Fibroblast of skin of scalp (primary cell): ENCODE results near the gene CRX.
"Not testable (repeated sequence)": the region's sequence is repeated elsewhere in the genome, so short reads cannot be mapped to it uniquely, and the experiment has no call there.

Experiments used
- DNase-seq: peaks from one replicate; pipeline ENCODE4 v3.0.0-alpha.2; 2013

CRX gene

DNA sequence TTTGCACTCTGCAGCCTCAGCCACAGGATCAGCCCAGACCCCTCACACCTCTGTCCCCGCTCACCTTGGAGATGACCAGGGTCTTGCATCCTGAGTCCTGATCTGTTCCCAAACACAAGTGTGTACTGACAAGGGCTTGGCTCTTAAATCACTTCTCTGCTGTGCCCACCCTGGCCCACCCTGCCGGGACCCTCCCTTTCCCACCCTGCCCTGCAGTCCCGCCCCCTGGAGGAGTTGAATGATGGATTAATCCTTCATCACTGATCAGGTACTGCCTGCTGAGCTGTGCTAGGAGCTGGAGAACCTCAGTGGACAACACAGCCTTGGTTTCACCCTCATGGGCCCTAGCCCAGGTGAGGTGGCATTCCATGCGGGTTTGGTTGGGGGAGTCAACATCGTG is 17.3 kb upstream of the CRX start, which contains the start of gene TPRX1:
Gene TPRX1, minus strand, starts transcription at position 101 of the 400 bp plus-strand sequence. Its CDS starts 12 bp downstream, at position 89.
- not testable (repeated sequence) for DNase-seq

DNA sequence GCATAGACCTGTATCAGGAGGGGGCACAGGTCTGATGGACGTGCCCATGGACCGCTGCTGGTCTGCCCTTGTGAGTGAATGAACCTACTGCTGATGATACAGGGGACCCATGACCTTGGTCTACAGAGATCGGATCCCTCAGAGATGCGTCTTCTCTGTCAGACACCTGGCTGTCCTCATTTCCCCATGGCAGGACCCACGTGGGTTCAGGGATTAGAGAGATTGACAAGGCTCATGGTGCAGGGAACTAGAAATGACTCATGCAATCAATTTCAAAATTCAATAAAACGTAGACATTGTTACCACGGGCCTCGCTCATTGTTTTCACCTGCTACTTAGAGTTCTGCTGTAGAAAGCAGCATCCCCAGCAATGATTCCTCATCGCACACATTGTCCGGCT is 16.4 kb upstream of the CRX start:
- no peak for DNase-seq

GRCh38 chr19:47806435-47806834 is 15.3 kb upstream of the CRX start:
- DNase-seq: no peak

DNA sequence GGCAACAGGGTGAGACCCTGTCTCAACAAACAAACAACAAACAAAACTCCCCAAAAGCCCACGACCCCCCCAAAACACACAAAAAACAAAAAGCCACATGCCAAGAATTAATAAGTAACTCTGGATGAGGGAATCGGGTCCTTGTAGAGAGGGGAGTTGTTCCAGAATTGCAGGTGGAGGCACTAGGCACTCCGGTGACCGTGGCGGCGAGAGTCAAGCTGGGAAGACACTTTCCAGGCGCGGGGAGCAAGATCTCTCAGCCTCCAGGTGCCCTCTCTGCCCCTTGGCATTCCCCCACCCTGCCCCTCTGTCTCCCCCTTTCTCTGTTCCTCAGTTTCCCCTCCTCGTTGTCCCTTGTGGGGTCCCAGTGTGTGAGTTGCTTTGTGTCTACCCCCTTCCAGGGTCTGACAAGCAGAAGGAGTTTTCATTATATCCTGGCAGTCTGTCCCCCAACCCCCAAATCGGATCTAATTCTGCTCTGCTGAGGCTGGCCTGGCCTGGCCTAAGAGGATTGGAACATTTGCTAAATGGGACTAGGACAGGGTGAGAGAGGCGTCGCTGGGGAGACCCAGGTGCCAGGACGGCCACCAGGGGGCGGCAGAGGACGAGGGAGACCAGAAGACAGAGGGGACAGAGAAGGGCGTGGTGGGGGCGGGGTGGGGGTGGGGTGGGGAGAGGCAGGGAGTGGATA is 8.3 kb upstream of the CRX start:
- peak; percentile 59 for DNase-seq

DNA sequence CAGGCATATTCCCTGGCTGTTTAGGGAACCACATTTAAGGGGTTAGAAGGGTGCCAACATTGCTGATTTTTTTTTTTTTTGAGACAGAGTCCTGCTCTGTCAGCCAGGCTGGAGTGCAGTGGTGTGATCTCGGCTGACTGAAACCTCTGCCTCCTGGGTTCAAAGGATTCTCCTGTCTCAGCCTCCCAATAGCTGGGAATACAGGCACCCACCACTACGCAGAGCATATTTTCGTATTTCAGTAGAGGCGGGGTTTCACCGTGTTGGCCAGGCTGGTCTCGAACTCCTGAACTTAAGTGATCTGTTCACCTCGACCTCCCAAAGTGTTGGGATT is 7.8 kb upstream of the CRX start:
- DNase-seq: no peak

GRCh38 chr19:47816270-47816669 is 5.5 kb upstream of the CRX start:
- DNase-seq: not testable (repeated sequence)

DNA sequence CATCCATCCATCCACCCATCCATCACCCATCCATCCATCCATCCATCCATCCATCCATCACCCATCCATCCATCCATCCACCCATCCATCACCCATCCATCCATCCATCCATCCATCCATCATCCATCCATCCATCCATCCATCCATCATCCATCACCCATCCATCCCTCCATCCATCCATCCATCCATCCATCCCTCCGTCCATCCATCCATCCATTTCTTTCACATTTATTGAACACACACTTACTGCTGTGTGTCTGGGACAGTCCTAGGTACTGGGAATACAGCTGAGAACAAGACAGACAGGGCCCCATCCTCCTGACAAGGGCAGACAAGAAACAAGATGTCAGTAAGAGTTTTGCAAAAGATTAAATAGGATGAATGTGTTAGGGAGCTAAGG is 3.5 kb upstream of the CRX start:
- DNase-seq: not testable (repeated sequence)

DNA sequence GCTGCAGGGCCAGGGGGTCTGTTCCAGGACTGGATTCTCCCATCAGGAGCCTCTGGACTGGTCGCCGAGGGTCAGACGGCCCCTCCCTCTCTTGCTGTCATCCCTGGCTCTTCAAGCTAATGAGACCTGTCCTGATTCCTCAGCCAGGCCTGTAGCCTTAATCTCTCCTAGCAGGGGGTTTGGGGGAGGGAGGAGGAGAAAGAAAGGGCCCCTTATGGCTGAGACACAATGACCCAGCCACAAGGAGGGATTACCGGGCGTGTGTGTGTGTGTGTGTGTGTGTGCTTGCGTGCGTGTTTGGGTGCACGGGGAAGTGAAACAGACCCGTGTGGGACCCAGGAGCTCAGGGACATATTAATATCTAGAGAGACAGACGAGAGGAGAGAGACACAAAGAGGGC is 1.9 kb upstream of the CRX start:
- no peak for DNase-seq

DNA sequence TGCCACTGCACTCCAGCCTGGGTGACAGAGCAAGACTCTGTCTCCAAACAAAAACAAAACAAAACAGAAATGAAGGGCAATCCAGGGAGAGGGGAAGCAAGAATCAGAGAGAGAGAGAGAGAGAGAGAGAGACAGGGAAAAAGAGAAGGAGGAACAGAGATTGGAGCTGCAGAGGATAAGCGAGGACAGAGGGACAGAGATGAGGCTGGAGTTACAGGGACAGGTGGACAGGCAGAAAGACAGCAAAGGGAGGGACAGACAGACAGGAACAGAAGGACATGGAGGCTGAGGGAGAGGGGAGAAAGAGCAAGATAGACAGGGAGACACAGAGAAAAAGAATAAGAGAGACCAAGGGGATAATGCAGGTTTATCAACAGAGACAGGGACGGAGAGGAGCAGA is 1.3 kb upstream of the CRX start:
- DNase-seq: no peak

- no peak for DNase-seq
Measured at GRCh38 chr19:47824396-47824795, 2.7 kb downstream of the CRX start.

DNA sequence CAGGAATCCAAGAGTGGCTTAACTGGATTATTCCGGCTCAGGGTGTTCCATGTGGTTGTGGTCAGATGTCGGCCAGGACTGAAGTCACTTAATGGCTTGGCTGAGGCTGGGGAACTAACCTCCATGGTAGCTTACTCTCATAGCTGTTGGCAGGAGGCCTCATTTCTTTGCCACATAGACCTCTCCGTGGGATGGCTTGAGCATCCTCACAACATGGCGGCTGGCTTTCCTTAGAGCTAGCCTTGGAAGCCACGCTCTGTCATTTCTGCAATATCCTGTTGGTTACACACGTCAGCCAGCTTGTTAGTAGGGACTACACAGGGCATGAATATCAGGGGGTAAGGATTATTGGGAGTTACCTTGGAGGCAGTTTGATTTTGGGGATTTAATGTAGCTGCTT is 5.1 kb downstream of the CRX start:
- DNase-seq: no peak

DNA sequence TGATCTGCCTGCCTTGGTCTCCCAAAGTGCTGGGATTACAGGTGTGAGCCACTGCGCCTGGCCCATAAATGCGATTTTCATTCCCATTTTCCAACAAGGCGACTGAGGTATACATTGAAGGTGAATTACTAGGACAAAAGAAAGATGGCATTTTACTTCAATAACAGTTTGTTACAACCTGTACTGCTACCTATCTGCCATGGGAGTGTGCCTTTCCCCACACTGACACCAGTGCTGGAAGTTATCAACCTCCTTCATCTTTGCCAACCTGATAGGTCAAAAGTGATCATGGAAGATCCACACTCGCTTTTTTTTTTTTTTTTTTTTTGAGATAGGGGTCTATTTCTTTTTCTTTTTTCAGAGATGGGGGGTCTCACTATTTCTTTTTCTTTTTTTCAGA is 11.0 kb downstream of the CRX start:
- no peak for DNase-seq

DNA sequence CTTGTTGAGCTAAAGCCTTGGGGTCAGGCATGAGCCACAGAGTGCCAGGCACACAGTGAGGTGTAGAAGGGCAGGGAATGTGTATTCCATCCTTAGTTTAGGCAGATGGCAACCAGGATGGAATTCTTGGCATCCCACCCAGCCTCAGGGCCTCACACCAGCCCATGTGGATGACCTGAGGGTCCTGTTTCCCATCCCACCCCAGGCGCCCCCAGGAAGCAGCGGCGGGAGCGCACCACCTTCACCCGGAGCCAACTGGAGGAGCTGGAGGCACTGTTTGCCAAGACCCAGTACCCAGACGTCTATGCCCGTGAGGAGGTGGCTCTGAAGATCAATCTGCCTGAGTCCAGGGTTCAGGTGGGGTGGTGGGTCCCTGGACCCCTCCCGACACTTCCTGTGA is 14.3 kb downstream of the CRX start:
- no peak for DNase-seq

- no peak for DNase-seq
Measured at GRCh38 chr19:47839411-47839810, 17.7 kb downstream of the CRX start.

DNA sequence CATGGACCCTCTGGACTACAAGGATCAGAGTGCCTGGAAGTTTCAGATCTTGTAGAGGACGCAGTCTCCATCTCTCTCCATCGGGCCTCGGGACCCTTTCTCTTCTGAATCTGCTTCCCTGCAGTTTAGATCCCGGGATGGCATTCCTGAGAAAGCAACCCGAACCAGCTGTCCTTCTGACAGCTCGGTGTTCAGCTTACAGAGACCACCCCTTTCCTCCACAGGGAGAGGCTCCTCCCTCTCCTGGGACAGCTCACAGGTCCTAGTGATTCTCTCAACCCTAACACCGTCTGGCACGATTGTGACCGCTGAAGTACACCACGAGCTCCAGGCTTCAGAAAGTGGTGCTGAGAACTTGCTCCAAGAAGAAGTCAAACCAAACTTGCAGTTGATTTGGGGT is 18.2 kb downstream of the CRX start:
- no peak for DNase-seq

- no peak for DNase-seq
Measured at GRCh38 chr19:47842941-47843340, 21.2 kb downstream of the CRX start.

- no peak for DNase-seq
Measured at GRCh38 chr19:47848425-47848822, 26.7 kb downstream of the CRX start.

- DNase-seq: no peak
Measured at GRCh38 chr19:47848823-47849473, 27.2 kb downstream of the CRX start.

DNA sequence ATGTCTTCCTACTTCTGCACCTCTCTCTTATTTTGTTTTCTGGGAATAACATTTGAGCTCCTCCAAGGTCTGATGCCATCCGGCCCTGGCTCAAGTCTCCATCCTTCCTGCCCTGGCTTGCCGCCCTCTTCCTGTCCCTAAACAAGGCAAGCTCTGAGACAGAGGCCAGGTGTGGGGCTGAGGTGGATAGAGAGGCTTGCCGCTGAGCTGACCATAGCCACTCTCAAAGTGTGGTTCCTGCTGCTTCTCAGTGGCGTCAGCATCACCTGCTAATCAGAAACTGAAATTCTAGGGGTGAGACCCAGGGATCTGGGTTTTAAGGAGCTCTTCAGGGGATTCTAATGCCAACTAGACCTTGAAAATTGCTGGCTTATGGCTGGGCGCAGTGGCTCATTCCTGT is 31.3 kb downstream of the CRX start:
- no peak for DNase-seq

GRCh38 chr19:47854459-47854858 is 32.7 kb downstream of the CRX start:
- DNase-seq: no peak

GRCh38 chr19:47858231-47858630 is 36.5 kb downstream of the CRX start:
- DNase-seq: not testable (repeated sequence)

GRCh38 chr19:47858646-47859285 is 37.0 kb downstream of the CRX start, which contains the start of gene TPRX2:
TSS of gene TPRX2 (plus strand) at chr19:47859235. CDS start at chr19:47859247, 12 bp downstream.
- not testable (repeated sequence) for DNase-seq

GRCh38 chr19:47859838-47860237 is 38.1 kb downstream of the CRX start:
- not testable (repeated sequence) for DNase-seq
